UCSD-AML1 (cell line): ENCODE results near the gene SMPX.

ENCODE experiments used
- DNase-seq: peaks from one replicate; lab custom pipeline; 2025; ENCODE audit not compliant: unreplicated experiment; lab: John Stamatoyannopoulos, UW

Gene SMPX

DNA sequence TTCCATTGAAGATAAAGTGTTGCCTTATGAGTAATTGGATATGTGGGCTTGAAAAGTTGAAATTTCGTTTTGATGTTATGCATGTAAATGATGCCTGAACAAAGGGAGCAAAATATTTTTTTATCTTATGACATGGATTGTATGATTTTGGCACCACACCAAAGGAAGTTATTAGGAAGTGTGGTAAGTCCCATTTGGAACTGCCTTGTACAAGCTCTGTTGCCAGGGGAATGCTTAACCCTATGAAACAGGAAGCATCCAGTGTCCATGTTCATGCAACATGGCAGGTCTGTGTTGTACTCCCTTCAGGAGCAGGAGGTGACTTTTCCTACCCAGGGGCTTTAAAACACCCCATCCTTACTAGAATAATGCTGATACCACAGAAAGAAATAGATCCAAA lies 13.2 kb downstream of the SMPX start:
- DNase-seq, result no peak

DNA sequence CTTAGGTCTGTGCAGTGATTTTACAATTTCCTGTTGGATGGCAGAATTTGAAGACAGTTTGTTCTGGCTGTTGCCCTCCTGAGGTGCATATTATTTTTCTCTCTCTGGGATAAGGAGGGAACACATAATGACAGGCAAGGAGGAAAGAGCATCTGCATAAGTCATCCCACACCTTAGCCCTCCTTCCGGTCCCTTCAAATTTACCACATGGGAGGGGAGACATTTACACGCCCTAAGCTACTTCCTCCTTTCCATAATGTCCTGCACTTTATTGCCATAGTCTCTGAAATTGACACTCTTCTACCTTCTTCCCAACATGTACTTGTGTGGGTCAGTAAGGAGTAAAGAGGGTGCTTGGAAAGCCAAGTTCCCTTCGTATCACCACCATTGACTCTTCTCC lies 13.9 kb downstream of the SMPX start:
- DNase-seq, result no peak

DNA sequence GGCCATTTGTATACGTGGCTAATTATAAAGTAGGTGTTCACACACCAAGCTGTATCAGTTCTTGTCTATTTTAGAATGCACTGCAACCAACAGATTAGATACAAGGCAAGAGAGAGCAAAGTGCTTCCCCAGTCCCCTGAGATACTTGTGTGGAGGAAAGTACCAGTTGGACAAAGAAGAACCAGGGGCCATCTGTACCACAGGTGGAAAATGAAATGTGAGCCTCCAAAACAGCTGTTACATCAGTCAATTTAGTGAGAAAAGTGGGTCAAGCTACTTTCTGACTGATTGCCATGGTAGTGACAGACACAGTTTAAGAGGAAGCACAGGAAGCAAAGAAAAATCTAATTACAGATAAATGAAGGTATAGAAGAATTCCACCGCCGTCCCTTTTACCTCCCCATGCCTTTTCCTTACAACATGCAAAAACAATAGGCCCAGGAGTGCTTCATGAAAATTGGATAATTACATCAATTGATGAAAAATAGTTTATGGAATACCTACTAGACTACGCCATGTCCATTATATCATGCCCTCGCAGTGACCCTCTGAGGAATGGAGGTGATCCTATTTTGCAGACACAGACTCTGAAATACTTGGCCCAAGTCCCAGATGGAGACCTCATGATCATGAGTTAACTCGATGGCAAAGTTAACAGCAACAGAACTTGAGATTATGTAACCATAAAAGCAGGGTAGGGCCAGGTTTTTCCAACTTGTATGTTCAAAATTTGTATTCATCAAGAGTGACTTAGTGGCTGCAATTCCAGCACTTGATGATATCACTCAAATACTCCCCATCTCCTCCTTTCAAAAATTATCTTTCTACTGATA lies 15.8 kb downstream of the SMPX start:
- no peak for DNase-seq

DNA sequence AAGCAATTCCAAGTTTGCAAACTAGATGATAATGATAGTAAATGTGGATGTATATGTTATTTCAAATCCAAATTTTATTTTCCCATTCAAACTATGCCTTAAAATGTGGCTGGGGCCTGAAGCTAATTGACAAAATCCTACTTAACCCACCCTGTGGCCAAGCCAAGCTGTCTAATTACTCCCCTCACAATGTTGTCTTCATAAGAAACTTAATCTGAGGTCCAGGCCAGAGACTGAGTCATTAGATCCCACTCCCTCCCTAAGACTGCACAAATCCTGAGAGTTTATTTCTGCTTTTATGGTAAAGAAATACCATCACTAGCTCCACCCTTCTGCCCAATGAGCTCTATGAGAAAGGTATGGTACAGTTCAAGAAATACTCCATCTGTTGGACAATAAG lies 16.6 kb downstream of the SMPX start:
- DNase-seq, result no peak

DNA sequence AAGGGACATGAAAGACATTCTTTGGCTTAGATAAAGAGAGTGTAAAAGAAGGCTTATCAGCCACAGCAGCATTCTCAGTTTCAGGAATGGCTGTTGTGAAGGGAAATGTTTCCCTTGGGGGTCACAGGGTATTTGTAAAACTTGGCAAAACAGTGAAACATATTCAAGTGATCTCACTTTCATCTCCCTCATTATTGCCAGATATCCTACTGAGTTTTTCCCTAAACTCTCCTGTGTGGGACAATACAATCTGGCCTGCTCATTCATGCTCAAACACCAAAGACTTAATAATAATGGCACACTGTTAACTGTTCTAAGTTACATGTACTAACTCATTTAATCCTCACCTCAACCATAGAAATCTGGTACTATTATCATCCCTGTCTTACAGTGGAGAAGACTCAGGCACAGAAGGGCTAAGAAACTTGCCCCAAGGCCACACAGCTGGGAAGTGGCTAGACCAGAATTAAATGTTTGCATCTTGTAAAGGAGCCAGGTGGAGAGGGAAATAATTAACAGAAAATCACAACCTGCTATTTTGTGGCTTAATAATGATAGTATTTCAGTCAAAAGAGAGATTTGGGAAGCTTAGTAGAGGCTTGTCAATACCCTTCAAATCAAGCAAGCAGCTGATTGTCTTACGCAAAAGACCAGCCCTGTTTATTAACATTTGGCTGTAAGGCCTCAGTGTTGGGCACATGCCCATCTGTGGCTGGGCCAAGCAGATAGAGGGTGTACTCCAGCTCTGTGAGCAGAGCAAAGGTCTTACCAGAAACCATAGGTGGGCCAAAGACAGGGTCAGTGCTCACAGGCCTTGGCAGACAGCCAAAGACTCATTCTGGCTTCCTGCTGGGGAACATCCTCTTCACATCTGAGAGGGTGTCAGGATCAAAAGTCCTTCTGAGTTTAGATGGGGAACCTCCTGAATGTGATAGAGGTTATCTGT lies 17.3 kb downstream of the SMPX start:
- no peak for DNase-seq

DNA sequence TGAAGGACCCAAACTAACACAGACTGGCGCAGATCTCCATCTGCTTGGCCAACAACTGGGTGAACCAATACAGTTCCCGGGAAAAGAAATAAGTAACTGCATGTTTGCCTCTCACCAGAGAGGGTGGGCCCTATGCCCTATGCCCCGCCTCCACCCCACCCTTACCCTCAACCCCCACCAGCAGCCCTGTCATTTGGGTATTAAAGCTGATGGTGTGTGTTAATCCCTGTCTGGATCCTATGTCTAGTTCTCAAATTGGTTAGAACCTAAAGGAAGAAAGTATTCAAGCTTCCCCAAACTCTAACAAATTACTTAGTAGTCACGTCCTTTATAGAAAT lies 19.0 kb downstream of the SMPX start:
- no peak for DNase-seq

DNA sequence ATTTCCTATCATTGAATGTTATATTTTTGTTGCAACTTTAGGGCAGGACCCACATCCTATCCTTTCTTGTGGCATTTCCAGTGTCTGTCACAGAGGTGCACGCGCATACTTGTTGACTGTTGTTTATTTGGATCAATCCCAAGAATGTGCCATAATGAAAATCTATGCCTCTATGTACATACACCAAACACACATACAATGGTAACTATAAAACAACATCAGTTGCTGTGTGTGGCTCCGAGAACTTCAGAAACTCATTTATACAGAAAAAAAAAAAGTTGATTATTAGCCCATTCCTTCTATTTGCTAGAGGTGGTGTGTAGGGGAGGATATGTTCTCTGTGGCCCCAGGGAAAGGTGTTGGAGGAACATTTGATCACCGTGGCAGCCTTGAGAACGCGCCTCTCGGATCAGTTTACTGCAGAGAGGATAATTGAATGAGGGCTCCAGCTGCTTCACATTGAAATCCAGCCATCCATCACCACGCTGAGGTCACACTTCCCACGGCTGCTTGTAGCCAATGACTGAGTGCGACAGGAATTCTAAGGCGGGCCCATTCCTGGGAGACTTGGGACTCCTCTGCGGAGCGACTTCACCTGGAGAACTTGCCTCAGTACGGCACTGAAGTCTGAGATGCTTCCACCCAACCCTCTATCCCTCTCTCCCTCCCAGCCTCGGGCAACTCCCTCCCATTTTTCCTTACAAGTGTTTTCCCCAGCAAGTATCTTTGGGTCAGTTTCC lies 19.5 kb downstream of the SMPX start:
- no peak for DNase-seq

DNA sequence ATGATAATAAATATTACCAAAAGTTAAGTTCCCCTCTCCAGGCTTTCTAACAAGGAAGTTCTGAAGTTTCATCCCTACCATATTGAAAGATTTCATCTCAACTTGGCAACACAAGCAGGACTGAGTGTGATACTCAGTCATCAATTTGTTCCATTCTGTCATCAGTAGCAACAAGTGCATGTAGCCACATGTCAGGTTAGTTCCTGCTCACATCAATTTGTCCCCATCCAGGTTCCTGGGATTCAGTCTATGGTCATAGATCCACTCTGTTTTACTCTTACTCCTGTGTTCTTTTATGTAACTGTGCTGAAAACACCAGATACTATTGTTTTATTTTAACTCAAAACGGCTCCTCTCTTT lies 22.2 kb downstream of the SMPX start:
- DNase-seq, result no peak

DNA sequence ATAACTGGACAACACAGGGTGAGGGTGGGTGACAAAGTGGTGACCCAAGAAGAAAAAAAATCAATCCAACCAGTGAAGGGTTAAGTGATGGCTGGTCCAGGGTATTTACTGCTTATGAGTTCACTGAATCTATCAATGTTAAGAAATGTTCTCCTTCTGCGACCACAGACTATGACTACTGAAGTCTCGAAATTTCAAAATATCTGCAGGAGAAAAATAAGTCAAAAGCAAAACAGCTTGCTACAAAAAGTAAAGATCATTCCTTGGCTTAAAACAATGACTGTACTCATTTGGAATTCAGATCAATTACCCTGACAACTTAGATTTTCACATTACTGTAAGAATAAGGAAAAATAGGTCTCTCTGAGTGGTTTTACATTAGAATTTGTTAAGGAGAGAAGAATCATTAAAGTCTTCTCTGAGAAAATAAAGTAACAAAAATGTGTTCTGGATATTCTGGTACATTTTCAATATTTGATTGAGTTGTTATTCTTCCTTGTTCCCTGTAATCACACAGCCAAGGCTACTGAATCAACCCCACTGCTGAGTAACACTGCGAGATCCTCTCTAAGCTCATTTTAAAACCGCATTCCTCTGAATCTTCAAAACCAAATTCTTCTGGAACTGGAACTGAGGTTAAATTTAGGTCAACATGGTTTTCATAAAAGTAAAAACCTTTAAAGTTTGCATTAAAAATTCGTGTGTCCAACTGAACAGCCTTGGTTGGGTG lies 22.7 kb downstream of the SMPX start:
- no peak for DNase-seq

DNA sequence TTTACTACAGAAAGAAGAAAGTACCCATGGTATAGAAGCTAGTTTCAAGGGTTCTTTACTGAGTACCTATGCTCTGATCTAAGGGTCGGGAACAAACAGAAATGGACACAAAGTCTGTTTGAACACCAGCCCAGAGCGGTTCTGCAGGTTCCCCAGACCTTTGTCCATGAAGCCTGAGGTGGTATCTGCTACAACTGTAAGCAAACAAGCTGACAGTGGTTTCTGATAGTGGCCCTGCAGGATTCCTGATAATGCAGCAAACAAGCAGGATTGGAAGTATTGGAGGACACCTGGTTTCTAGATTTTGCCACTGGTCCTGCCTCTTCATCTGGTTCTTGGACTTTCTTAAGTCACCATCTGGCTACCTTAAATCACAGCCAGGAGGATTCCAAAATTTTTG lies 23.7 kb downstream of the SMPX start:
- no peak for DNase-seq

DNA sequence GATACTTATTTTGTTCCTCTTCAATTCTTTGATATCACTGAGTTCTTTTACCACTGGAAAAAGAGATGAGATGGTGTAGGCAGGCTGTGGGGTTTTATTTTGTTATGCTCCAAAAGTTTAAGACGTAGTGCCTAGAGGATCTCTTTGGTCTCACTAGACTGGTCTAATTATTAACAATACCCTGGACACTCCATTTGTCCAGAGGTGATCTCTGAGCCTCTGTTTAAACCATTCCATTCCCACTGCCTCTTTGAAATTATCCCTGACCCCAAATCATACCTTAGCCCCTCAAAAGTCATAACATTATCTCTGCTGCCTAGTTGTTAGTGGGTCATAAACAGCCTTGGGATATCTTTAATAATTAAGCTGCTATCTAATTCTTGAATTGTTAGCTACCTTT lies 24.2 kb downstream of the SMPX start:
- no peak for DNase-seq

DNA sequence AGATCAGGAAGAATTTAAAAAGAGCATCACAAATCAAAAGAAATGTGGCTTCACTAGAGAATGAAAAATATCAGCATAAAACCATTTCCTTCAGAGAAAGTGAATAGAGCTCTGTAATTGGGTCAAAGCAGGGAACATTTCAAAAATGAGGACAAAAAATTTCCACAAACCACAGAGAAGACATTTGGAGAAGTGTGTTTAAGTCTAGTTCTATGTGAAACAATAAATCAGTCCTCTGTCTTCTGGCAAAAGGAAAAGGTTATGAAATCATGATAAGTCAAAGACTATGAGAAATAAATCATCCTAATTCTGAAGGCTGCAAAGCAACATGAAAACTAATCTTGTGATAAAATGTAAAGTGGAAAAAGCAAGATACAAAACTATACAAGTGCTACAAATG lies 27.9 kb downstream of the SMPX start:
- DNase-seq, result no peak

DNA sequence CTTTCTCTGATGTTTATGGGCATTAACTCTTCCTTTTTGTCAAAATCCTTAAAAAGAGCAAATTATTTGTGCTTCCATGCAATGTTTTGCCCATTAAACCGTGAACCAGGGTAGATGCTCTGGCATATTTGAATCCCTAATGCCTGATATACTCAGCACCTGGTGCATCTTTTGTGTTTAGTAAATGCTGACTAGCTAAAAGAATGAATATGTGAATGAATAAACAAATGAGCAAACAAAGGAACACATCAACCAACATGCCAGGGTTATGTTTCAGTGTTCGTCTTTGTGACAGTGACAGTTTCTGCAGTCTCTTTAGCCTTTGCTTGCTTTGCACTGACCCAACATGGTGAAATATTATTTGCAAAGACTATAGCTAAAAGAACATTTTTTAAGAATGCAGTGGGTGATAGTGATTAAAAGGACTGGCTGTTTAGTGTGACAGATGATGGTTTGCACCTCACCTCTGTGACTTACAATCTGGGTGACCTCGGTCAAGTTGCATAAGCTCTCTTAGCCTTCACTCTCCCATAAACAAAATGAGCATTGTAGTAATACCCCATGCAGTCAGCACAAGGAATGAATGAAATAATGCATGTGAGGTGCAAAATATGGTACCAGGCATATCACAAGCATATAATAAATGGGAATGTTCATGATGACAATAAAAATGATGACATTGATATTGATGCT lies 29.5 kb downstream of the SMPX start:
- no peak for DNase-seq

DNA sequence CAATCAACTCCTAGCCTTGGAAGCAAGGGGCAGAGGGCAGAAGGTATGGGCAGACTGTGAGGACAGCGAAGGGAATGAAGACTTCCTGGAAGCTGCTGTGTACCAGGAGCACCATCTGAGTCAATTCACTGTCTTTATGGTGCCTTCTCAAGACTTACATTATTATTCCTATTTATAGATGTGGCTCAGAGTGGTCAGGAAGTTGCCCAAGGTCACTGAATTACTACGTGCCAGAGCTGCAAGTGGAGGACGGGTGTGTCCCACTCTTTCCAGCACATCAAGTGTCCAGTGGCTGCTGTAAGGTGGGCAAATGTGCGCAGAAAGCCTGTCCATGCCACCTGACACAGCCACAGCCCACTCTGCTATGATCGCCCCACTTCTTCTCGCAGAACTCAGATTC lies 32.0 kb downstream of the SMPX start:
- no peak for DNase-seq

DNA sequence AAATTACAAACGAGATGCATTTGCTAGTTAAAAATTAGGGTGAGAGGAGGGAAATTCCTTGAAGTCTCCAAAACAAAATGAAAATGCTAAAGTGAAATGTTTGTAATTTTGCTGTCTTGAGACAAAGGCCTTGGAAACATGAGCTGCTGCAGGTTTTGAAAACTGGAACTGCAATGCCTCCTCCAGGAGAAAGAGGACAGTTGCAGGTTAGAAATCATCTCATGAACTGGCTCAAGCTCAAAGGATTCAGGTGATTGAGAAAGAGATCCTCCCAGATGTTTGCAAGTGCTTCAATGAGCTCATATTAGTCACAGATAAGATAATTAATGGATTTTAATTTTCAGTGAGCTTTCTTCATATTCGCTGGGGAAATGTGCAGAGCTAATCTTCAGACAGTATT lies 32.4 kb downstream of the SMPX start:
- no peak for DNase-seq

DNA sequence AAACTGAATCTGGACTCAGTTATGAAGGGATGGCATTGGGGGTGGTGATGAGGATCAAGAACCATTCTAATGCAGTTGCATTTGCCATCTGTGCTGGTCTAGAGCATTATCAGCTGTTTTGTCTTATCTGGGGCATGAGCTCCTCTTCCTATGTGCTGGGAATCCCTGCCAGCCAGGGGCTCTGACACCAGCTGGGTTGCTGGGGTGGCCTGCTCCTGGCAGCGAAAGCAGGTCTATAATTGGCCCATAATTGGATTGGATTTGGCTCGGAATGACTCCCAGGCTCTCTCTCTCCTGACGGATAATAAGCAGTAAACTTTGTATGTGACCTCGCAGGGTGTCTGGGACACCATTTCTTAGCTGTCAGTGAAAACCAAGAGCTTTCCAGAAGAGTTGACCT lies 34.1 kb downstream of the SMPX start:
- DNase-seq, result no peak

DNA sequence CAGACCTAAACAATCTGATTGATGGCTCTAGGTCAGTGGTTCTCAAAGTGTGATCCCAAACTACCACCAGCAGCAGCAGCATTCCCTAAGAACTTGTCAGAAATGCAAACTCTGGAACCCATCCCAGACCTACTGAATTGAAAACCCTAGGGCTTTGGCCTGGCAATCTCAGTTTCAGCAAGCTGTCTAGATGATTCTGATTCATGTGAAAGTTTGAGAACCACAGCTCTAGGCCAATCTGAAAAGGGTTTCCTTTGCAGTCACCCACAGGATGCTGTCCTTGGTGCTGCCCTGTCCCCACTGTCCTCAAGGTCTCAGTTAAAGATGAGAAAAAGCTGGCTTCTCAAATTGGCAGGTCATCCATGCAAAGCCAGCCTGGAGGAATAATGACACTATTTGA lies 34.8 kb downstream of the SMPX start:
- peak; percentile 9 for DNase-seq

DNA sequence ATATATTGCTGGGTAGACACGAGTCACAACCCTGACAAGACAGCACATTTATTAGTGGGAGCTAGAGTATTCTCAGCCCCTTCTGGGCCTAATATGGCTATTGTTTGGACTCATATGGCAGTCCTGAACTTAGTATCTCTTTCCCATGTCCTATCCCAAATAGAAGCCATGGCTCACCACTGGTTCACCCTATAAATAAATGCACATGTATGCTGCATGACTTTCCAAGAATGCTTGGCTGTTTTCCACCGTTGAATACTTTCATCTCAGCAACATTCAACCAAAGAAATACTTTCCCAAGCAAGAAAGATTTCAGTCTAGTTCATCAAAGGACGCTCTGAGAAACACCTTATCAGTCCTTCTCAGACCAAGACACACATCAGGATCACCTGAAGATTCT lies 36.7 kb downstream of the SMPX start:
- no peak for DNase-seq

DNA sequence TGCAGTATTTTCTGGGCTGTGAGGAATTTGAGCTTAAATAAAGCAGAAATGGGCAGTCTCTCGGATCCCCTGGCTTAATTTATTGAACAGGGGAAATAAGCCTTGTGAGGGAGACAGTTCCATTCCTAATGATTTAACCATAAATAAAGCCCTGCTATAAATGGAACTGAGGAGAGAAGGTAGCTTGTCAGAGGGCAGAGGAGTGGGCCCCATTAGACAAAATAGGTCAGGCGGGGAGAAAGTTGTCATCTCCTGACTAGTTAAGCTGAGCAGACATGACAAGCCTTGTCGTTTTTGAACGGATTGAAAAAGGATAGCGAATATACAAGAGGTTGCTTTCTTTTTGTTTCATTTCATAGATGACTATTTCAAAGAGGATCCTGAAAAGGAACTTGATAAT lies 39.3 kb downstream of the SMPX start:
- DNase-seq, result no peak

DNA sequence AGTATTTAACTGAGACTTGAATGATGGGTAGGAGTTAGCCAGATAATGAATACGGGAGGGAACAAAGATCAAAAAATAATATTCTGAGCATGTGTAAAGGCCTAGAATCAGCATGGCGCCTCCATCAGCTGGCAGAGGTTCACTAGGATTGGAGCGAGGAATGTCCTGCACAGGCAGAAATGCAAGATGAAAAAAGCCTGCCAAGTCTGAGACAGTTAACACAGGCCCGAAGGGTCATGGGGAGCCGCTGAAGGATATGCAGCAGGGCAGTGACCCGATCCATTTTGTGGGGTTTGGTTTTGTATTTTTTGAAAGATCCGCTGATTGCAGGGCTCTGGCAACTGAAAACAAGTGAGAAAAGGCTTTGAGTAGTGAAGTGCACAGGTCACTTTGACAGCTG lies 40.1 kb downstream of the SMPX start:
- no peak for DNase-seq

DNA sequence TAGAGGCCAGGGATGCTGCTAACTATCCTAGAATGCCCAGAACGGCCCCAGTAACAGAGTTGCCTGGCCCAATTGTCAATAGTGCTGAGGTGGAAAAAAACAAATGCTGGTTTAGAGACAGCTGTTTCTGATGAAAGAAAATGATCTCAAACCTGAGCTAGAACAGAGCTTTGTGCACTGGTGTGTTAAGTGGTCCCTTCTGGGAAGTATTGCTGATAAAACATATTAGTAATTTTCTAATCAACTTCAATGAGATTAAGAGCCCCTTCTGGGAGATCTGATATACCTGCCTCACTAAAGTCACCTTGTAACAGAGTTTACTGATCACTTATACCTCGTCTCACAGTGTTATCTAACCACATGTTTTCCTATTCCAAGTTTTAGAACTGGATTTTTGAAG lies 42.1 kb downstream of the SMPX start:
- DNase-seq, result no peak
